GM12892 (cell line): ENCODE results near the gene PLCL1.

Source experiments
- POLR2A ChIP-seq: IDR thresholded peaks from 2 replicates; pipeline ENCODE4 v1.6.1; 2011; ENCODE audit warnings: low read depth, low read length, control low read depth
- POLR2AphosphoS5 ChIP-seq: IDR thresholded peaks from 2 replicates; pipeline ENCODE4 v1.6.1; 2011; ENCODE audit warnings: low read depth, low read length, control low read depth
- TAF1 ChIP-seq: IDR thresholded peaks from 2 replicates; pipeline ENCODE4 v1.6.1; 2011; ENCODE audit warnings: low read depth, mild to moderate bottlenecking, control low read depth, low read length, borderline replicate concordance

DNA sequence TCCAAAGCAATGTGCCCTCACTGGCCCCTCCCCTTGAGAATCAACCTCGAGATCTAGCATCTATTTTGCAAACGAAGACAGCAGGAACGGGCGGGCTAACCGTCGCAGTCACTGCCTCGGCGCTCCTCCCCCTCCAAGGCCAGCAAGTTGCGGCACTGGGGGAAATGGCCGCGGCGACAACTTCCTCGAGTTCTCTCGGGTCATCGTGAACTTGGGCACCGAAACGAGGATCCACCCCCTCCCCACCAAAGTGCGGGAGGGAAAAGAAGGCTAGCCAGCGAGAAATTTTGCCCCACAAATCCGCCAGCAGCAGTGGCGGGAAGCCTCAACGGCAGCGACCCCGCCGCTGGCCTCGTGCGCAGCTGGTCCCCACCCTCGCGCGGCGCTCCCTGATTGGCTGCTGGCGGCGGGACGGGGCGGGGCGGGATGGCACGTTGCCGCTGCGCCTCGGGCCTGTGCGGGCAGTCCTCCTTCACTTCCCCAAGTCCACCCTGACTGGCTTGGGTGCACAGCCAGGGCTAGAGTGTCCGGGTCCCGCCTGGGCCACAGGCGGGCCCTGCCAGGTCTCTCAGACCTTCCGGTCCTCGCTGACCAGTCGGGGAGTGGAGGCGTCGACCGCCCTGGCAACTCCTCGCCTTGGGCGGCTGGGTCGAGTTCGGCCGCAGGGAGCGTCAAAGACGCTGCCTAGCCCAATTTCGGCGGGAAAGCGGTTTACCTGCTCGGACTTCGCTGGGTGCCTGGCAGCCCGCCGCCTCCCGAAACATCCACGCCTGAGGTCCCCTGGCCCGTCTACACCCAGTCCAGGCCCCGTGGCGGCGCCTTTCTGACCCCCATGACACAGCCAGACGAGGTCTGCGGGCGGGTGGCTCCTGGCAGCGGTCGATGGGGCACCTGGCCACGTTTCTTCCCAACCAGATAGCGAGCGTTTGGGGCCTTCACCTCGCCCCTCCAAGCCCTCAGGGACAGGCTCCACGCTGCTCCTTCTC, 19.1 kb upstream of the PLCL1 start, which contains the start of gene BOLL:
- no peak for TF ChIP-seq POLR2AphosphoS5
- TF ChIP-seq TAF1, result no peak
- no peak for TF ChIP-seq POLR2A
